NCI-H1694 treated with DMSO at 0.1 percent for 48 hours (cell line): ENCODE results near the gene SOWAHA.

Experiments used
- DNase-seq: peaks from one replicate; lab custom pipeline; 2025; lab: John Stamatoyannopoulos, UW

SOWAHA gene

DNA sequence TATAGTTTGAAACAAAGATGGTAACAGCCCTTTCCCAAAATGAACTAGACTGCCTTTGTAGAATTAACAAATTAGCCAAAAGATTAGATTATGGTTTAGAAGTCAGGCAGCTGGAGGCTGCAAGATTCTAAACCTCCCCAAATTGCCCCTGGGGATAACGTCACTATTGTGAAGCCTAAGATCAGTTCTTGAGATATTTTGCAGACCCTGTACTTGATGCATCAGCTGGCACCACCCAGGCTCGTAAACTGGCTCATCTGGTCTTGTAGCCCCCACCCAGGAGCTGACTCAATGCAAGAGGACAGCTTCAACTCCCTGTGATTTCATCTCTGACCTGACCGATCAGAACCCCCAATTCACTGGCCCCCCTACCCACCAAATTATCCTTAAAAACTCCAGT, 4.2 kb upstream of the SOWAHA start:
- DNase-seq: no peak

DNA sequence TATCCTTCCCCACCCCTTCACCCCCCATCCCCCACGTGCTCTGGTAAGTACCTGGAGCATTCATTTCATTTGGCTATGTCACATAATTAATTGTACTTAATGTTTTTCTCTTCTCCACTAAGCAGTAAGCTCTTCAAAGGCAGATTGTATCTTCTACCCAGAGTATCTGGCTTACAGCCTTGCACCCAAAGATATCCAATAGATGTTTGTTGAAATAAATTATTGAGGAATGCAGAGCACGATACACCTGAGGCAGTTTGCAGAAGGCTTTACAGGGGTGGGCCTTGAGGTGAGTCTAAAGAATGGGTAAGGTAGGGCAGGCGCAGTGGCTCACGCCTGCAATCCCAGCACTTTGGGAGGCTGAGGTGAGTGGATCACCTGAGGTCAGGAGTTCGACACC, 2.5 kb upstream of the SOWAHA start:
- DNase-seq: no peak

DNA sequence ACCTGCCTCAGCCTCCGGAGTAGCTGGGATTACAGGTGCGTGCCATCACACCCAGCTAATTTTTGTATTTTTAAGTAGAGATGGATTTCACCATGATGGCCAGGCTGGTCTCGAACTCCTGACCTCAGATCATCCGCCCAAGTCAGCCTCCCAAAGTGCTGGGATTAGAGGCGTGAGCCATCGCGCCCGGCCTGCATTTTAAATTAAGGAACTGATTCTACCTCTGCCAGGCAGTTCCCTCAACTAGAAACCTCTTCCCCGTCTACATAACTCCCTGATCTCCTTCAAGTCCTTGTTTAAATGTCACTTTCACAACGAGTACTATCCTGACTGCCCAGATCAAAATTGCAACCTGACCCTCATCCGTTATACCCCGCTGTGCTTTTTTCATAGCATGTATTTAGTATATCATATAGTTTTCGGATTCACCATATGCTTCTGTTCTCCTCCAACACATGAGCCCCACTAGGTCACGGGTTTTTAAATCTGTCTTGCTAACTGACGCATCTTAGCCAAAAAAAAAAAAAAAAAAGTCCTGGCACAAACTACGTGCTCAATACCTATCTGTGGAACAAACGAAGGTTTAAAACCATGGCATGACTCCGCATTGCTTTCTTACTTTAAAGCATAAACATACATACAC, 858 bp upstream of the SOWAHA start:
- peak; percentile 30 for DNase-seq

DNA sequence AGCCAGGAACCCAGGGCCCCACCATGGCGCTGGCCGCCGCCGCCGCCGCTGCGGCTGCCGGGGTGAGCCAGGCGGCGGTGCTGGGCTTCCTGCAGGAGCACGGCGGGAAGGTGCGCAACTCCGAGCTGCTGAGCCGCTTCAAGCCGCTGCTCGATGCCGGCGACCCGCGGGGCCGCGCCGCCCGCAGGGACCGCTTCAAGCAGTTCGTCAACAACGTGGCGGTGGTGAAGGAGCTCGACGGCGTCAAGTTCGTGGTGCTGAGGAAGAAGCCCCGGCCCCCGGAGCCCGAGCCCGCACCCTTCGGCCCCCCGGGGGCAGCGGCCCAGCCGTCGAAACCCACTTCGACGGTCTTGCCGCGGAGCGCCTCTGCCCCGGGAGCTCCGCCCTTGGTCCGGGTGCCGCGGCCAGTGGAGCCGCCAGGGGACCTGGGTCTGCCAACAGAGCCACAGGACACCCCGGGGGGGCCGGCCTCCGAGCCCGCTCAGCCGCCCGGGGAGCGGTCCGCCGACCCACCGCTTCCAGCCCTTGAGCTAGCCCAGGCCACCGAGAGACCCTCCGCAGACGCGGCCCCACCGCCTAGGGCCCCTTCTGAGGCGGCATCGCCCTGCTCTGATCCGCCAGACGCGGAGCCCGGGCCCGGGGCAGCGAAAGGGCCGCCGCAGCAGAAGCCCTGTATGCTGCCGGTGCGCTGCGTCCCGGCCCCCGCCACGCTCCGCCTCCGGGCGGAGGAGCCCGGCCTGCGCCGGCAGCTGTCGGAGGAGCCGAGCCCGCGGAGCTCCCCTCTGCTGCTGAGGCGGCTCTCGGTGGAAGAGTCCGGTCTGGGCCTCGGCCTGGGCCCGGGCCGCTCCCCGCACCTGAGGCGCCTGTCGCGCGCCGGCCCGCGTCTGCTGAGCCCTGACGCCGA, 749 bp downstream of the SOWAHA start:
- DNase-seq: no peak

DNA sequence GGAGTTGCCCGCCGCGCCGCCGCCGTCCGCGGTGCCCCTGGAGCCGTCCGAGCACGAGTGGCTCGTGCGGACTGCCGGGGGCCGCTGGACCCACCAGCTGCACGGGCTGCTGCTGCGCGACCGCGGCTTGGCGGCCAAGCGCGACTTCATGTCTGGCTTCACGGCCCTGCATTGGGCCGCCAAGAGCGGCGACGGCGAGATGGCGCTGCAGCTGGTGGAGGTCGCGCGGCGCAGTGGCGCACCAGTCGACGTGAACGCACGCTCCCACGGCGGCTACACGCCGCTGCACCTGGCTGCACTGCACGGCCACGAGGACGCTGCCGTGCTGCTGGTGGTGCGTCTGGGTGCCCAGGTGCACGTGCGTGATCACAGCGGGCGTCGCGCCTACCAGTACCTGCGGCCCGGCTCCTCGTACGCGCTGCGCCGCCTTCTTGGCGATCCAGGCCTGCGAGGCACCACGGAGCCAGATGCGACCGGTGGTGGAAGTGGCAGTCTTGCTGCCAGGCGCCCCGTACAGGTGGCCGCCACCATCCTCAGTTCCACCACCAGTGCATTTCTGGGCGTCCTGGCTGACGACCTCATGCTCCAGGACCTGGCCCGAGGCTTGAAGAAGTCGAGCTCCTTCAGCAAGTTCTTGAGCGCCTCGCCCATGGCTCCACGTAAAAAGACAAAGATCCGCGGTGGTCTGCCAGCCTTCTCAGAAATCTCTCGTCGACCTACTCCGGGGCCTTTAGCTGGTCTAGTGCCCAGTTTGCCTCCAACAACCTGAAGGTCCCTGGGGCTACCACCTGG, 1.6 kb downstream of the SOWAHA start:
- no peak for DNase-seq

DNA sequence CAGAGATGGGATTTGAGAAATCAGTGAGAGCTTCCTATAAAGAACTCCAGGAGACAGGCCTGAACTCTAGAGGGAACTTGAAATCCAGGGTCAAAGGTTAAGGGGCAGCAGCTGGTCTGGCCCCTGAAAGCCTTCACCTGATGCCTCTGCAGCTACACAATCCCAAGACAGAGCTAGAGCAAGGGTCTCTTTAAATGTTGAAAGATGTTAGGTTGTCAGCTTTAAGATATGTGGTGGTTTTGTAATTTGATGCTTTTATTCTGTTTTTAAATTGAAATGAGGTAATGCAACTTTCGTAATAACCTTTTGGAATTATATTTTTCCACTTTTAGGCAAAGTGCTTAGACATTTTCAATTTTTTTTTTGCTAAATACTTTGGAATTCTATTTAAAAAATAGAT, 2.4 kb downstream of the SOWAHA start:
- no peak for DNase-seq

DNA sequence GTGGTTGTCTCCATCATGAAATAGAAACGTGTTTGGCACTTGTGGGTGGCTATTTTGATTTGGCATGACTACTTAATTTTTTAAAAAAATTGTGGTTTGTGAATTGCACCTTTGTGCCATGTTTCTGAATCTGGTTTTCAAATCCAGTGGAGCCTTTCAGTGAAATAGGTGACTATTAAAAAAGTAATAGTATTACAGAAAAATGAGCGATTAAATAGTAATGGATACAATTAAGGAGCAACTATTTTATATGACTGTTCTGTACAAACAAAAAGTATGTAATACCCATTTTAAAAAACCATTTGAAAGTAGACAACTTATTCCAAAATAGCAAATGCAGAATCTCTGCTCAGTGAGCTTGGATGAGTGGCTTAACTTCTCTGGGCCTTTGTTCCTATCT, 3.0 kb downstream of the SOWAHA start:
- DNase-seq: no peak

DNA sequence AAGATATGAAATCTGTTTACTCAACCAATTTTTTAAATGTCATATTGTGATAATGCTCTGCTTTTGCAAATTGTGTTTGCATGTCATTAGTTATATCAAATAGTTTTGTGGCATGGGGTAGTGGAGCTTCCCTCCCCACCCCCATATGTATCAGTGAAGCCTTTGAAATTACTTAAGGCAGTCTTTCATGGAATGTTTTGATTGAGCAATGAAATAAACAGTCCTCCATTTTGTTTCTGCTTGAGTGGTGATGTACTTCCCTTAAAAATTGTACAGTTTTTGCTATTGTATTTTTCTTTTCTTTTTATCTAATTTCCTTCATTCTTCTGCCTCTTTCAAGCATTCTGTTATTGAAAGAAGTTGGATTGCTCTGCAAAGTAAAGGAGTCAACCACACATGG, 3.5 kb downstream of the SOWAHA start:
- no peak for DNase-seq

DNA sequence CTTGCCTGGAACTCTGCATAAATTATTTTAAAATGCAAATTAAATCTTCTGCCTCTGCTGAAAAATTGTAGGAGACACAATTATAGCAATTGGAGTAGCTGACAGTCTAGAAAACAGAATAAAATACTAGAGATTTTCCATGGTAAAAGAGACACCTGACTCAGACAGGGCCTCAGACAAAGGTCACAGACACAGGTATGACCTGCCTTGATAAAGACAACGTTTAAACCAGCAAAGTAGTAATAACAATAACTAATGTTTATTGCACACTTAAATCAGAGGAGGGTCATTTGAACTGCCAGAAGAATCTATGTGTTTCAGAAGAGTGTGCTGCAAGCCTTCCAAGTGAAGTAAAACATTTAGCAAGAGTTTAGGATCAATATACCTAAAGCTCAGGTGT, 3.9 kb downstream of the SOWAHA start:
- DNase-seq: no peak

DNA sequence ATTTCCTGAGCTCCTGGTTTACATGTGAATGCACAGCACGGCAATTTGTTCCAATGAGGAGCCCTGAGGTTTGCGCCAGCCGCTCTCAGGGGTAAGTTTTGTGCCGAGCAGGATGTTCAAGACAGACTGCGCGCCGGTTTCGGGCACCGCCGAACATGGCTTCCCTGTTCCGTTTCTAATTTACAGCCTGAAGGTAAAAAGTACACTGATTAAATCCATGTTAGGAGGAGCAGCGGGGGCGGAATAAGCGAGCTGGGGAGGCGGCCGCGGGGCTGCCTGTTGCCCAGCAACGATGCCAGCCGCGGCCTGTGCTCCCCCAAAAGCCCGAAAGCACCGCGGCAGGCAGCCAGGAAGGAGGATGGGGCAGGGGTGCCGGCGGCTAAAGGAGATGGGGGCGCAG, 6.4 kb downstream of the SOWAHA start:
- no peak for DNase-seq

DNA sequence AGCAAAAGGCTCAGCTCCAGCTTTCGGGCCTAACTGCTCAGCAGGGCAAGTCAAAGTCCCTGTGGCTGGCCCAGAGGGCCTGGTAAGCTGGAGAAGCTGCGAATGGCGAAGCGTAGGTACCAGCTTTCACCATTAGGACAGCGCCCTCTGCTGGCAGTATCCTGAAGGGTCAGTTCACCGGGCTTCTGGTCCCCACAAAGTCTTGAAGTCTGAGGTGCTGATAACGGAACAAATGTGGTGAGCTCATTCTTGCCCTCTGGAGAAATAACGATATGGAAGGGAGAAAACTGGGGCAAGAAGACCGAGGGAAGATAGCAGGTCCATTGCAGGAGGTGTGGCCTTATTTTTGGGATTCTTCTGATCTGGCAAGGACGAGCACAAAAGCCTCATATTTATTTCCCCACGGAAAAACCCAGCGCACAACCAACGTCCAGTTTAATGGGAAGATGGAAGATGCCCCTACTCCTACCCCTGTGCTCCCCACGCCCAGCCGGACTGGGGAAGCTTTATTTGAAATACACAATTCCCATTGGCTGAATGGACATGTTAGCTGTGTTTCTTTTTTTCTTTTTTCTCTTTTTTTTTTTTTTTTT, 7.2 kb downstream of the SOWAHA start:
- DNase-seq: peak; percentile 69

DNA sequence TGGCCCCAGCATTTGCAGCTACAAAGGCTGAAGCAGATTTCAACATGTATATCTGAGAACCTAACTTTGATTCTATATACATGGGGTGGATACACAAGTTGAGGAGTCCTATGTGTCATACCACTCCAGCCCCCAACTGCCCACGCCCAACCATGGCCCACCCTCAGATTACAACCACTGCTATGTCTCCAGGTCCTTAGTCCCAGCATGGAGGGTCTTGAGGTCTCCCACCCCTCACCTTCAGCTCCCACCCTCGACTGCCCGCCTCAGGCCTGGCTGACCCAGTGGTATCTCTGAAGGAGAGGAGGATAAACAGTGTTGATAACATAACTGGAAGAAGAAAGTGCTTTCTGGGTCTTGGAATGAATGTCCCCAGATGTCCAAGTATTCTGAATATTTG, 8.2 kb downstream of the SOWAHA start:
- DNase-seq: no peak

DNA sequence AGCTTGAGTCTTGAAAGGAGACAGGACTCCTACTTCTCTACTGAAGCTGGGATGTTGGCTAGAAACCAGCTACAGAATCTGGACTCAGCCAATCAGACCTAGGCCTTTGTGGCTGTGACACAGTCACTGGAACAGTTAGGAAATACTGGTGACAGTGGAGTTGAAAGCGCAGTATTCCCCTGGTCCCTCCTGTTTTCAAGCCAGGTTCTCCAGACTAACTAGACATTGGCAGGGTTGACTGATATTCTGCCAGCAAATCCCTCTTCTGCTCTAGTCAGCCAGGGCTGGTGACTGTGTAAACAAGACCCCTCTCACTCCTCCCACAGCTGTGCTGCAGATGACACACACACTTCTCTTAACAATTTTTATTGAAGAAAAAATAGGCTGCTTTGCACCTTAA, 8.7 kb downstream of the SOWAHA start:
- DNase-seq: peak; percentile 84

DNA sequence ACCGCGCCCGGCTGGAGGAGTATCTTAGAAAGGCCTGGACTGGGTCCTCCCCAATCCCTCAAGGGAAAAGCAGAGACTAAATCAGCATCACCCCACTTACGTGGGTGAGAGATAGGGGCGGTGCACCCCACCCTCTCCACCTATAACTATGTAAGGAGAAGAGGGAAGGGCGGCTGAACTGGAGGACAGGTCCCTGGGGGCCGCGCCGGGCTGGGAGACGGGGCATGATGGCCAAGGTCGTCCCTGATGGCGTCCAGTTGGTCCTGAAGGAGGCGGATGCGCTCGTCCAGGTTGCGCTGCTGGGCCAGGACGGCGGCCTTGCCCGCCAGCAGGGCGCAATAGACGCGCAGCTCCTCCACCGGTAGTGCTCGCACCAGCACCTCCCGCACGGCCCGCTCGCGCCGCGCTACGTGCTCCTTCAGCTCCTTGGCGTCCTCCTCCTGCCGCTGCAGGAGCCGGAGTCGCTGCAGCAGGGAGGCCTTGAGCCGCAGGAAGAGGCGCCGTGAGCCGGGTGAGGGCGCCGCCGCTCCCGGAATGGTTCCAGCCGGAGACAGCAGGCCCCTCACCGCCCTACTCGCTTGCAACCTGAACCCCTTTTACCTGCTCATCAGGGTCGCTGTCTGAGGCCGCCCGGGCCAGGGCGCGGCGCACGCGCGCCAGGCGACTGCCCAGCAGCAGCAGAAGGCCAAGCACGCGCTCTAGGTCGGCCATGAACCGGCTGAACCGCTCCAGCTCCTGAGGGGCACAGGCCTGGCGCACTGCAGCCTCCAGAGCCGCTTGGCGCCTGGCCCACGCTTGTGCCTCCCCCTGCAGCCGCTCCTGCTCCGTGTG, 9.8 kb downstream of the SOWAHA start:
- no peak for DNase-seq

DNA sequence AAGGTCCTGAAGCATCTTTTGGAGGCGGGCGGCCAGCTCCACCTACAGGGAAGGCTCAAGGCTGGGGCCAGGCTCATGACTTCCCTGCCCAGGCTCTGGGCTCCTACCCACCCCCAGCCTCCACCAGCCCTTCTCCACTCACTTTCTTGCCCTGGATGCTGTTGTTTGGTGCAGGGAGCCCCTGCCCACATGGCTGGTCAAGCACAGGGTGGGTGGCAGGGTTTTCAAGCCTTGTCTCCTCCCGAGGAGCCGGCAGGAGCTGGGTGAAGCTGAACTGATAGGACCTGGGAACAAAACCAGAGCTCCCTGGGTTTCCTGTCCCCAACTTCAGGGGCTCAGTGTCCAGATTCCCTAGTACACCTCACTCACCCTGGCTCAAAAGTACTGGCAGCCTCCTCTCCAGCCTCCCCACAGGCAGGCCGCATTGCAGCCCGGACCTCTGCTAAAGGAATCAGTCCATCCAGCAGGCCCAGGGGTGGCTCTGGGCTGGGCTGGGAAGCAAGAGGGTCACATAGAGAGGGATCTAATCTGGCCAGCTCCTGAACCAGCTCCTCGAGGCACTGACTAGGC, 10.5 kb downstream of the SOWAHA start:
- DNase-seq: no peak

DNA sequence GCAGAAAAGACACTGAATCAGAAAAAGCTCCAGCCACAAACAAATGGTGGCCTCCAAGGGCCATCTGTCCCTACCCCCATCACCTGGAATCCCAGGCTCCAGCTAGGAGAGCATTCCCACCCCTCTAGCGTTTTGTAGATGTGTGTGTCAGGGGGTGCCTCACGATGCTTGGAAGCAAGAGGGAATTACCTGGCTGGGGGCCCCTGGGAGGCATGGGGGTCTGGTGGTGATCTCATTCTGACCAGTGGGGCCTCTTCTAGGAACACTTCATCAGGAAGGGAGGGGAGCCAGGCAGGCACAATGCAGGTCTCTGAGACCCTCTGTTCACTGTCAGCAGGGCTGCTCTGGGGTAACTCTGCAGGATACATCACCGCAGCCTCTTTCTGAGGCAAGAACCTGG, 11.3 kb downstream of the SOWAHA start:
- DNase-seq: no peak

DNA sequence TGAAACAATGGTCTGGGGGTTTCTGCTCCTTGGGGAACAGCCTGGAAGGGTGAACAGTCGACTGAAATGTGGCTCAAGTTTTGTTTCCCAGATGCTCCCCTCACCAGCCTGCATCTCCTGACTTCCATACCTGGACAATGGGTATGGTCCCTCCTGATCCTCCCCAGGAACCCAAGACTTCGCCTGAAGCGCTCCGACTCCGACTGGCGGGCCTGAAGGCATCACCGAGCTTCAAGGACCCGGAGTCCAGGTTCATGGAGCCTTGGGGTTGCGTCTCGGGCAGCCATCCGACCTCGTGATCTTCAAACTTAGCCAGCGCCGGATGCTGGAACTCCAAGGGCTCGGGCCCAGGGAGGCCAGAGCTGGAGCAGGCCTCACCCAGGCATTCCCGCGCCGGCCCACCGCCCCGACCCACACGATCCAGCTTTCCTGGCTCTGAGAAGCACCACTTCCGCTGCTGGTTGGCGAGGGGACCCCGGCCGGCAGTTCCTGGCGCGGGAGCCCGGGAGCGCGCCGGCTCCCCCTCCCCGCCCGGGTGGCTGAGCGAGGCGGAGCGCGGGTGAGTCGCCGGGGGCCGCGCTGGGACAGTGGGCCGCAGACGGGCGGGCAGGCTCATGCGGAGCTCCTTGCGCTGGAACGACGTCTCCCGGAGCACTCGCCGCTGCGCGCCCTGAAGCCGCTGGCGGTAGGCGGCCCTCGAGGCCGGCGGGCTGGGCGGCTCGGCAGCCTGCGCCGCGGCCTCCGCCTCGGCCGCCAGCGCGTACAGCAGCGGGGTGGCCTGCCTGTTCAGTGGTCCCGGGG, 12.1 kb downstream of the SOWAHA start:
- no peak for DNase-seq

DNA sequence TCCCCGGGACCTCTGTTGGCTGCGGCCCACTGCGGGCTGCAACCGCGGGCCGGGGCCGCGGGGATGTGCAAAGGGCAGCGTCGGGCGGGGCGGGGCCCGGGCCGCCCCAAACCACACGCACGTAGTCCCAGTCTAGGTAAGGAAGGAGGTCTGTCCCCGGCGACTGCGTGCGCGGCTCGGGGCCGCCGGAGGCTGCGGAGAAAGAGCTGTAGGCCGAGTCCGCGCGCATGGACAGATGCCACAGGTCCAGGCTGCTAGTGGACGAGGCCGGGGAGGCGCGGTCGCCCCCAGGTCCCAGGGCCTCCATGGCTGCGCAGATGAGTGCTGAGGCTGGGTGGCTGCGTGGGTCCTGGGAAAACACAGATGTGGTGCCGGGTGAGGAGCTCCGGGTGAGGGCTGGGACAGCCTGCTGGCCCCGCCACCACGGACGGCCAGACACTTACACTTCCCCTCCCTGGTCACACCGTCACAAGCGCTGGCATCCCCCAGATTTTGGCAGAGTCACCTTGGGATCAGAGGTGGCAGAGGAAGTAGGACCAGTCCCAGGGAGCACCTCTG, 12.8 kb downstream of the SOWAHA start:
- DNase-seq: no peak

DNA sequence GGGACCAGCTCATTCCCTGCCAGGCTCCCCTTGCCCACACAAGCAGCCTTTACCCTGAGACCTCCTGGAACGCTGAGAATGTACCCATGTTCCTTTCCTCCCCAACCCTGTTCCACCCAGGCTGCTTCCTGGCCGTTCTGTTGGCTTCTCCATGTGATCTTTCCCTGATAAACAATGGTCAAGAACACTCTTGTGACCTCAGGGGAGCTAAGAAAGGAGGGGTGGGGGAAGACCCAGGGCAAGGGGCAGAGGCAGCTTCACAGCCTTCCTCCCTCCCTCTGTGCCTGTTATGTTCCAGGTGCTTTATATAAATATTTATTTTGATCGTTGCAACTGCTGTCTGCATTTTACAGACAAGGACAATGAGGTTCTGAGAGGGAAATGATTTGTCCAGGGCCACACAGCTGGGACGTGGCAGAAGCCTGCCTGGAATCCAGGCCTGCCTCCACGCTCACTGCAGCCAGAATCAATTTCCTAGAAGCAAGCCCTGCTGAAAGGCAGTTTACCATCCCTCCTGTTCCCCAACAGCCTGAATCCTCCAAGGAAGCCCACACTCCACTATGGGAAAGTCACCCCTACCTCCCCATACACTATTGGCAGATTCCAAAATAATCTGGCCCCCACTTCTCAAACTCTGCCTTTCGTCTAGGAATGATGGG, 13.5 kb downstream of the SOWAHA start:
- DNase-seq: no peak
